Stimulated activated CD8-positive, alpha-beta memory T cell treated with anti-CD3 and anti-CD28 coated beads, Interleukin-15, amount 100 ng/mL, for 4 hours (primary cell): ENCODE results near the gene DHRSX.
"Not testable (repeated sequence)": the region's sequence is repeated elsewhere in the genome, so short reads cannot be mapped to it uniquely, and the experiment has no call there.

Source experiments
- DNase-seq, 2 donors: peaks; one replicate each; pipeline ENCODE4 v3.0.0-alpha.2; 2020; ENCODE audit warnings: low read depth in 2 of 2

Gene DHRSX

GRCh38 chrX:2500803-2501558 is at the start of gene DHRSX, which contains the start of gene ZBED1:
Gene DHRSX, minus strand, starts transcription at chrX:2500976. Its CDS starts 51 bp downstream, at chrX:2500925.
Gene ZBED1, minus strand, starts transcription at chrX:2500976. Its CDS starts 10,257 bp downstream, at chrX:2490719.
- DNase-seq: peak in 1 of 2 donors; percentile 22

- DNase-seq: no peak
Measured at GRCh38 chrX:2549876-2550275, 49.1 kb upstream of the DHRSX start.

GRCh38 chrX:2548711-2549423 is 48.1 kb upstream of the DHRSX start:
- DNase-seq: no peak

- no peak for DNase-seq
Measured at GRCh38 chrX:2547736-2548135, 47.0 kb upstream of the DHRSX start.

- DNase-seq: no peak
Measured at GRCh38 chrX:2546496-2546895, 45.7 kb upstream of the DHRSX start.

GRCh38 chrX:2545144-2545543 is 44.4 kb upstream of the DHRSX start:
- DNase-seq: no peak

GRCh38 chrX:2542826-2543521 is 42.2 kb upstream of the DHRSX start:
- DNase-seq: no peak

GRCh38 chrX:2541603-2542002 is 40.8 kb upstream of the DHRSX start:
- DNase-seq: no peak

GRCh38 chrX:2540426-2540947 is 39.7 kb upstream of the DHRSX start:
- DNase-seq: no peak

GRCh38 chrX:2539586-2539985 is 38.8 kb upstream of the DHRSX start:
- DNase-seq: no peak

- no peak for DNase-seq
Measured at GRCh38 chrX:2538031-2538757, 37.4 kb upstream of the DHRSX start.

GRCh38 chrX:2536974-2537373 is 36.2 kb upstream of the DHRSX start:
- DNase-seq: no peak

- DNase-seq: no peak
Measured at GRCh38 chrX:2536141-2536540, 35.4 kb upstream of the DHRSX start.

GRCh38 chrX:2534261-2535021 is 33.7 kb upstream of the DHRSX start:
- not testable (repeated sequence) for DNase-seq

GRCh38 chrX:2533424-2533823 is 32.6 kb upstream of the DHRSX start:
- no peak for DNase-seq

GRCh38 chrX:2526390-2526789 is 25.6 kb upstream of the DHRSX start:
- DNase-seq: no peak

GRCh38 chrX:2523911-2524310 is 23.1 kb upstream of the DHRSX start:
- DNase-seq: no peak

GRCh38 chrX:2521927-2522386 is 21.2 kb upstream of the DHRSX start:
- no peak for DNase-seq

- DNase-seq: no peak
Measured at GRCh38 chrX:2521092-2521926, 20.5 kb upstream of the DHRSX start.

- DNase-seq: no peak
Measured at GRCh38 chrX:2520539-2520938, 19.8 kb upstream of the DHRSX start.
